MV-4-11 (cell line): Measurements from ENCODE around the gene PC.
A peak's percentile ranks its signal among the peaks of the same experiment; 100 is the strongest.
"Not testable (repeated sequence)": the region's sequence is repeated elsewhere in the genome, so short reads cannot be mapped to it uniquely, and the experiment has no call there.

Experiments
- DNase-seq: peaks from one replicate; lab custom pipeline; 2025; lab: John Stamatoyannopoulos, UW

The PC gene, protein sequence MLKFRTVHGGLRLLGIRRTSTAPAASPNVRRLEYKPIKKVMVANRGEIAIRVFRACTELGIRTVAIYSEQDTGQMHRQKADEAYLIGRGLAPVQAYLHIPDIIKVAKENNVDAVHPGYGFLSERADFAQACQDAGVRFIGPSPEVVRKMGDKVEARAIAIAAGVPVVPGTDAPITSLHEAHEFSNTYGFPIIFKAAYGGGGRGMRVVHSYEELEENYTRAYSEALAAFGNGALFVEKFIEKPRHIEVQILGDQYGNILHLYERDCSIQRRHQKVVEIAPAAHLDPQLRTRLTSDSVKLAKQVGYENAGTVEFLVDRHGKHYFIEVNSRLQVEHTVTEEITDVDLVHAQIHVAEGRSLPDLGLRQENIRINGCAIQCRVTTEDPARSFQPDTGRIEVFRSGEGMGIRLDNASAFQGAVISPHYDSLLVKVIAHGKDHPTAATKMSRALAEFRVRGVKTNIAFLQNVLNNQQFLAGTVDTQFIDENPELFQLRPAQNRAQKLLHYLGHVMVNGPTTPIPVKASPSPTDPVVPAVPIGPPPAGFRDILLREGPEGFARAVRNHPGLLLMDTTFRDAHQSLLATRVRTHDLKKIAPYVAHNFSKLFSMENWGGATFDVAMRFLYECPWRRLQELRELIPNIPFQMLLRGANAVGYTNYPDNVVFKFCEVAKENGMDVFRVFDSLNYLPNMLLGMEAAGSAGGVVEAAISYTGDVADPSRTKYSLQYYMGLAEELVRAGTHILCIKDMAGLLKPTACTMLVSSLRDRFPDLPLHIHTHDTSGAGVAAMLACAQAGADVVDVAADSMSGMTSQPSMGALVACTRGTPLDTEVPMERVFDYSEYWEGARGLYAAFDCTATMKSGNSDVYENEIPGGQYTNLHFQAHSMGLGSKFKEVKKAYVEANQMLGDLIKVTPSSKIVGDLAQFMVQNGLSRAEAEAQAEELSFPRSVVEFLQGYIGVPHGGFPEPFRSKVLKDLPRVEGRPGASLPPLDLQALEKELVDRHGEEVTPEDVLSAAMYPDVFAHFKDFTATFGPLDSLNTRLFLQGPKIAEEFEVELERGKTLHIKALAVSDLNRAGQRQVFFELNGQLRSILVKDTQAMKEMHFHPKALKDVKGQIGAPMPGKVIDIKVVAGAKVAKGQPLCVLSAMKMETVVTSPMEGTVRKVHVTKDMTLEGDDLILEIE

DNA sequence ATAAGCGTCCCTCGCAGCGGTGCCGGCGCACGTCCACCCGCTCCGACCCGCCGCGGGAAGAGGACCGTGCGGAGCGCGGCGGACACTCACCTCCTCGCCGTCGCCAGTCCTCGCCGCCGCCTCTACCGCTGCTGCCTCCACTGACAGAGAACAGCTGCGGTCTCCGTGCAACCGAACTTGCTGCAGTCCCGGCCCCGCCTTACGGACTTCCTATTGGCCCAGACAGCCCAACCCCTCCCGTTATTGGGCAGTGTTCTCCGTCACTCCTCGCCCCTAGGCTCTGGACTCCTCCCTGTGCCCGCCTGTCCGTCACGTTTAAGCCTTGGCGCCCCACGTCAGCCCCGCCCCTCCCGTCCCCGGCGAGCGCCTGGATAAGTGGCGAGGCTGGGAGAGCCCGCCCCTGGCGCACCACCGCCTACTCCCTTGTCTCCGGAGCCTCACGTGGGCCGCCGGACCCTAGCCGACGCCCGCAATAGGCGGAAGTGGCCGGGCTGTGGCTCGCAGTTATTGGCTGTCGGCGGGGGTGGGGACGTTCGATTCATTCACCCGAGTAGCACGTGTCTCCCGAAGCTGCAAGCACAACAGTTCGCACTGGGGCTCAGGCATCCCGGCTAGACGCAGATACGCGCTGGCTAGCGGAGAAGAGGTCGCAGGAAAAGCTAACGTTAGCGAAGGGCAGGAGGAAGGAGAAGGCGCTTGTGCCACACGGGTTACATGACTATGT is at the start of gene PC:
PC (minus strand) TSS at position 152 of the 724 bp plus-strand sequence. CDS start 86,224 bp downstream, outside the sequence.
- DNase-seq = peak; percentile 100

DNA sequence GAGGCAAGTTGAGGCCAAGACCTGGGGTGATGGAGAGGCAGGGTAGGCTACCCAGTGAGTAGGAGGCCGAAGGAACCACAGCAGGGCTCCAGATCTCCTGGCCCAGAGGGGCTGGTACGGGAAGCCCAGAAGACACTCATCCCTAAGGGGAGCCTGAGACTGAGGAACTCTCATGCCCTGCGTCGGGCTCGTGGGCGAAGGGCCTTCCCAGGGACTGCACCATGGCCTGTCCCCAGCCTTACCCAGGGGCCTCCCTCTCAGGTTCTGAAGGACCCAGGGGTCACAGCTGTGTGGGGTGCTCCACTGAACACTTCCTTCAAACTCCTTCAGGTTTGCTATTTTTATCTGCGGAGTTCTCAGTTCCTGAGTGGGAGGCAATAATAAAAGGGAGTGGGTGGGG is 48.9 kb upstream of the PC start:
- DNase-seq = no peak

DNA sequence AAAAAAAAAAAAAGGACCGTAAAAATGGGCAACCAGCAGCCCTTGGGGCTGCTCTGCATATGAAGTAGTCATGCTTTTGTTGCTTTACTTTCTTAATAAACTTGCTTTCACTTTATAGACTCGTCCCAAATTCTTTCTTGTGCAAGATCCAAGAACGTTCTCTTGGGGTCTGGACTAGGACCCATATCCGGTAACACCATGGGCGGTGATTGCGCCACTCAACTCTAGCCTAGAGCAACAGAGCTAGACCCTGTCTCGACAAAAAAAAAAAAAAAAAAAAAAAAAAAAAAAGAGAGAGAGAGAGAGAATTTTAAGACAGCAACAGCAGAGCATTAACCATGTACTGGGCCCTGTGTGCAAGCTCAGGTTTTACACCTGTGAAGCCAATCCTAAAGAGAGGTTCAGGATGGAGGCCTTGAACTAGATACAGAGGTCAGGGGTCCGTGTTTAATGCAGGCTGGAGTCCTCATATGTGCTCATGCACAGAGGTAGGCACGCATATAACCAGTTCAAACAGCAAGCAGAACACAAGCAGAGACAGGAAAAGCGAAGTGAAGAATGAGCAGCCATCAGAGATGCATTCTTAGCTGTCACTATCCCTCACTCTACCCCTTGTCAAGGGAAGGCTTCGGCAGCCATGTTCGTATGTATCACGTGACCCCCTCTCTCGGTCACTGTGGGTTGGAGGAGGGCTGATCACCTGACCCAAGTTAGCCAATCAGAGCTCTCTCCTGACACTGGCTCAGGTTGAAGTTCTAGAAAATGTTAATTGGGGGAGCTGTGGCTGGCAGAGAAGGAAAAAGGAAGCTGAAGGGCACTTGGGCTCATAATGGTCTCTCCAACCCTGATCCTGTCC is 48.1 kb upstream of the PC start:
- DNase-seq = peak; percentile 79

- not testable (repeated sequence) for DNase-seq
Measured at GRCh38 chr11:67005200-67005599, 47.0 kb upstream of the PC start.

DNA sequence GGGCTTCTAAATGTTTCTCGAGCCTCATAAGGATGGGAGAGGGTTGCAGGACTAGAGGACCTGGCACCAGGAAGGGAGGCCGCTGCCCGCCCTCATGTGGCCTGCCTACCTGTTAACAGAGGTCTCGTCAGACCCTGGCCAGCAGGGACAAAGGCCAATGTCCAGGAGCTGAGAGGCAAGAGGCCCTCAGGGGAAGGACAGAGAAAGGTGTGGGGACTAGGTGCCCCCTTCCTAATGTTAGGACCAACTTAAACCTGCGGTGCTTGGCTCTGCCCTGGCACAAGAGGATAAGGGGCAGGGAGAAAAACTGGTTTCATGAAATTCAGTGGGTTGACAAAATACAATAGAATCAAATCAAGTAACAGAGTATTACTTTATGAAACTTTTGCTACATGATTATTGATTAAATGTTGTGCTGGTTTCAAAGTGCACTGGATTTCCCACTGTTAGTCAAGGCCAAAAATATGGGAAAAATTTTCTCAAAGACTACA is 44.8 kb upstream of the PC start:
- DNase-seq = no peak

DNA sequence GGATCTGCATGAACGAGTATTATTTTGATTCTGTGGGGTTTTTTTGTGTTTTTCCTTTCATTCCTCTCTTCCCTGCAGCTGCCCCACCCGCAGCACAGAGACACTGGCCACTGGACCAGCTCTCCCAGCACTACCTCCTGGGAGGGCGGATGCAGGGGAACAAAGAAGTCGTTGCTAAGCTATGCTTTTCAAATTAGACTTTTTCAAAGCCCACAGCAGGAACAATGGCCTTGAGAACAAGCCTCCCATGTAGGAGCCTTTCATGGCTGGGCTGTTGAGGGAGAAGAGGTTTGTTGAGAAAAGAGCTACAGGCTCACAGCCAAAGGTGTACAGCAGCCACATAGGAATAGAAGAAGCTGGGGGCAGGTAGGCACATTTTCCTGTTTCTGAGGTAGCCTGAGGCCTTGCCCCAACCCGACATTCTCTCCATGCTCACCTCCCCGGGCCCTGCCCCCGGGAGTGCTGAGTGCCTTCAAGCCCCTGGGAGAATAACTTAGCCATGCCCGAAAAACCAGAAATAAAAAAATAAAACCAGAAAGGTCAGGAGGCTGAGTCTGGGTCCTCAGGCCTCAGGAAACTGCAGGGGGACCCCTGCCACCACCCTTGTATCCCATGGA is 44.2 kb upstream of the PC start:
- no peak for DNase-seq

- DNase-seq = no peak
Measured at GRCh38 chr11:67001332-67001731, 43.1 kb upstream of the PC start.

DNA sequence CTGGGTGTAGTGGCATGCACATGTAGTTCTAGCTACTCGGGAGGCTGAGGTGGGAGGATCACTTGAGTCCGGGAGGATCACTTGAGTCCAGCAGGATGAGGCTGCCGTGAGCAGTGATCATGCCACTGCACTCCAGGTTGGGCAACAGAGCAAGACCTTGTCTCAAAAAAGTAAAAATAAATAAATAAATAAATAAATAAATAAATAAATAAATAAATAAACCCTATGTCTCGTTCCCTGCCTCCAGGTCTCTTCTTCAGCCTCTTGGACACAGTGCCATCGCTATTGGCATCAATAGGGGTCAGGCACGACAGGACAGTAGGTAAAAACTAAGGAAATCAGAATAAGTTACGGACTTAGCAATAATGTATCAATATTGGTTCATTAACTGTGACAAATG is 41.4 kb upstream of the PC start:
- DNase-seq = no peak

GRCh38 chr11:66996609-66997273 is 38.6 kb upstream of the PC start:
- DNase-seq = no peak

DNA sequence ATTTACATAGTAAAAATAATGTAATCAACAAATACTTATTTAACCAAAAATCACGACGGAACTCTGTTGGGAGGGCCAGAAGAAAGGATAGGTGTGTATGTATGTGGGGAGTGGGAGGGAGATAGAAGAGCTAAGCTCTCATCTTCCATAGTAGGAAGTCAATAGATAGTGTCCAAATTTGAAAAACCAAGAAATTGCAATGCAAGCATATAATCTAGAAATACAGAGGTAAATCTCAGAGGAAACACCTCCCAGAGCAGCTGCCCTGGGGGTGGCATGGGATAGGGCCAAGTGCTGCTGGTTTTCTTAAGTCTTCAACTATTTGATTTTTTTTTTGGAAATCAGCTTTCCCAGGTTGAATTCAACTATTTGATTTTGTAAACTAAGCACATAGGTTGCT is 33.9 kb upstream of the PC start:
- DNase-seq = no peak

DNA sequence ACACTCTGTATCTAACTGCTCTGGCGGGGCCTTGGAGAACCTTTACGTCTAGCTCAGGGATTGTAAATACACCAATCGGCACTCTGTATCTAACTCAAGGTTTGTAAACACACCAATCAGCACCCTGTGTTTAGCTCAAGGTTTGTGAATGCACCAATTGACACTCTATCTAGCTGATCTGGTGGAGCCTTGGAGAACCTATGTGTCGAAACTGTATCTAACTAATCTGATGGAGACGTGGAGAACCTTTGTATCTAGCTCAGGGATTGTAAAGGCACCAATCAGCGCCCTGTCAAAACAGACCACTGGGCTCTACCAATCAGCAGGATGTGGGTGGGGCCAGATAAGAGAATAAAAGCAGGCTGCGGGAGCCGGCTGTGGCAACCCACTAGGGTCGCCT is 31.2 kb upstream of the PC start:
- not testable (repeated sequence) for DNase-seq

DNA sequence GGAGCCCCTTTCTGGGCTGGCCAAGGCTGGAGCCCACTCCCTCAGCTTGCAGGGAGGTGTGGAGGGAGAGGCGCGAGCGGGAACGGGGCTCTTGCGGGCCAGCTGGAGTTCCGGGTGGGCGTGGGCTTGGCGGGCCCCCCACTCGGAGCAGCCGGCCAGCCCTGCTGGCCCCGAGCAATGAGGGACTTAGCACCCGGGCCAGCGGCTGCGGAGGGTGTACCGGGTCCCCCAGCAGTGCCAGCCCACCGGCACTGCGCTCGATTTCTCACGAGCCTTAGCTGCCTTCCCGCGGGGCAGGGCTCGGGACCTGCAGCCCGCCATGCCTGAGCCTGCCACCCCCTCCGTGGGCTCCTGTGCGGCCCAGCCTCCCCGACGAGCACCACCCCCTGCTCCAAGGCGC is 30.6 kb upstream of the PC start:
- not testable (repeated sequence) for DNase-seq

- no peak for DNase-seq
Measured at GRCh38 chr11:66987924-66988637, 29.9 kb upstream of the PC start.

GRCh38 chr11:66987158-66987620 is 29.0 kb upstream of the PC start:
- no peak for DNase-seq

GRCh38 chr11:66986178-66986545 is 28.0 kb upstream of the PC start:
- DNase-seq = no peak

DNA sequence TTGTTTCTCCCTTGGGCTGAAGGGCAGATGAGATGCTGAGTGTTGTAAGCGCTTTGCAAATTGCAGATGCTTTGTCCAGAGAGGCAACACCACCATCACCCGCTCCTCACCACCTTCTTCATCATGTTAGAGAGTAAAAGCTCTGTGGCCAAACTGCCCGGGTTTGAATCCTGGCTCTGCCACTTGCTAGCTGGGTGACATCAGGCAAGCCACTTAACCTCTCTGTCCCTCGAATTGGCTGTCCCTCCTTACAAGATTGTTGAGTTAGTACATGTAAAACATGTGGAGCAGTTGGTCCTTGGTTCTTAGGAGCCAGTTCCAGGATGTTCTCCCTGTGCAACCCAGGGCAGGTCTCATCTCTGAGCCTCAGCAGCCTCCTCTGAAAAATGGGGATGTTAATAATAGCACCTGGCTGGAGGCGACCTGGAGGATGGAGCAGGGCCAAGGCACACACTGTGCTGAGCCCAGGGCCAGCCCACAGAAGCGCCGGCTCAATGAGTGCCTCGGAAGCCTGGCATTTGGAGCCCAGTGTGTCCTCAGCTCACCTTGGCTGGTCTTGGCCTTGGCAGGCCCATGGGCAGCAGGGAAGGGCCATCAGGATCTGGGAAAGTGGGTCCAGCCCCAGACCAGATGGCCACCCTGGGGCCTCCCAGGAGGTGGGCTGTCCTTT is 27.5 kb upstream of the PC start:
- no peak for DNase-seq

DNA sequence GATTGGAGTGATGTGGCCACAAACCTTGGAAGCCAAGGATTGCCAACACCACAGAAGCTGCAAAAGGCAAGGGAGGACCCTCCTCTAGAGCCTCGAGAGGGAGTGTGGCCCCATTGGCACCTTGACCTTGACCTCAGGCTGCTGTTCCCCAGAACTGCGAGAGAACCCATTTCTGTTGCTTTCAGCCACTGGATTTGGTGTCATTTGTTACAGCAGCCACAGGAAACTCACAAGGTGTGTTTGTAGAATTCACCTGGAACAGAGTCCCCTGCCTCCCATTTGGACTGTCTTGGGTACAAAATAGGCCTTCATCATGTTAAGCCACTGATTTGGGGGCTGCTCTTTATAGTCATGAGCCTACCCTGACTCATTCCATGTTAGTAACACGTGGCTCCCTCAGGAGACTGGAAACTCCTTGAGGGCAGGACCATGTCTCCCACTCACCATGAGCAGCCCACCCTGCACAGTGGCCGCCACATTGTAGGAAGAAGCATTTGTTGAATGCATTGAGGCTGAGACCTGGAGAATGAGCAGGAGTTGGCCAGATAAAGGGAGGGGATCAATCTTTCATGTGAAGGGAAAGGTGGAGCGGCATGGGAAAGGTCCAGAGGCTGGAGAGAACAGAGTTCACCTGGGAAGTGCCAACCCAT is 25.2 kb upstream of the PC start:
- DNase-seq = no peak
